HepG2 (cell line): ENCODE data around the gene GPR61. TPM values are rescaled to one million over a fixed set of nuclear protein-coding genes. Genes with fewer than 3 reads are reported as not detected.

Source experiments
- ATAC-seq: fragments of 200-7000 bp; cut with Tn5 transposase; 3 replicates; pipeline ENCODE4 v1.9.1; 2020; ENCODE audit warnings: mild to moderate bottlenecking, moderate library complexity
- BruUV-seq: library from RNA; stranded (reverse); fragments of 400-500 nt; replicated peaks from 2 replicates; lab custom pipeline; 2021; lab: Mats Ljungman, UMichigan
- CTCF ChIA-PET: fragments of 300-600 bp; formaldehyde crosslinking; extraction: SDS; loops from one replicate; lab custom pipeline; 2021; ENCODE audit warnings: low total read pairs, inconsistent platforms, low intra/inter-chr PET ratio; lab: Yijun Ruan, JAX
- POLR2A ChIA-PET: fragments of 350-600 bp; sonication (Branson Sonifier 250); formaldehyde crosslinking; loops from one replicate; lab custom pipeline; 2020; ENCODE audit warnings: antibody characterized with exemption, inconsistent platforms; lab: Yijun Ruan, JAX
- DNase-seq: peaks from one replicate; pipeline ENCODE4 v3.0.0-alpha.2; 2015; ENCODE audit warnings: low spot score
- FAIRE-seq: peaks from 3 replicates; lab custom pipeline; 2011; peaks lifted over from hg19 to GRCh38; lab: Jason Lieb, UNC
- H2AFZ ChIP-seq: one replicate; pipeline ENCODE4 v1.6.1; 2011; ENCODE audit warnings: low read length, inconsistent platforms
- H3K27ac ChIP-seq: fragments of 300-600 bp; 3 replicates; pipeline ENCODE4 v1.8.0; 2011; ENCODE audit warnings: mixed run types, mild to moderate bottlenecking, mixed read lengths, low read length, inconsistent platforms; ENCODE audit not compliant: insufficient read depth; ENCODE audit errors: extremely low read length
- H3K27me3 ChIP-seq, 2 experiments: fragments of 200-600 bp in 1 of 2; 2 replicates in 1 of 2; 3 replicates in 1 of 2; pipeline versions ENCODE4 v1.6.0 to v1.8.0; 2011; ENCODE audit warnings: low read length in 2 of 2, mild to moderate bottlenecking in 2 of 2, moderate library complexity in 2 of 2, inconsistent platforms in 1 of 2; ENCODE audit not compliant: insufficient read depth in 2 of 2, control insufficient read depth in 1 of 2
- H3K36me3 ChIP-seq, 2 experiments: fragments of 200-600 bp in 1 of 2; replicated peaks in 1 of 2; 2 replicates in 1 of 2; 3 replicates in 1 of 2; pipeline versions ENCODE4 v1.5.1 to v1.8.0; 2011; ENCODE audit warnings: low read length in 2 of 2, inconsistent platforms in 1 of 2; ENCODE audit not compliant: insufficient read depth in 2 of 2, control insufficient read depth in 1 of 2
- H3K4me1 ChIP-seq: 2 replicates; pipeline ENCODE4 v1.5.1; 2012; ENCODE audit warnings: low read length, inconsistent platforms; ENCODE audit not compliant: insufficient read depth
- H3K4me2 ChIP-seq: 2 replicates; pipeline ENCODE4 v1.6.0; 2011; ENCODE audit warnings: low read depth, low read length, inconsistent platforms
- H3K4me3 ChIP-seq, 3 experiments: fragments of 200-600 bp in 1 of 3; sonication (generic), shearing (Covaris generic) in 1 of 3; replicated peaks in 1 of 3; 2 replicates each; pipeline ENCODE4 v1.5.1; 2011 to 2016; ENCODE audit warnings: low read length in 3 of 3, inconsistent platforms in 2 of 3, low read depth in 2 of 3, mild to moderate bottlenecking in 2 of 3, control low read depth in 1 of 3, mixed read lengths in 1 of 3; ENCODE audit not compliant: insufficient read depth in 1 of 3
- H3K79me2 ChIP-seq: one replicate; pipeline ENCODE4 v1.6.1; 2011; ENCODE audit warnings: low read length, inconsistent platforms; ENCODE audit not compliant: insufficient read depth
- H3K9ac ChIP-seq: 2 replicates; pipeline ENCODE4 v1.6.0; 2011; ENCODE audit warnings: mild to moderate bottlenecking, low read depth, low read length, inconsistent platforms; ENCODE audit not compliant: insufficient read depth
- H3K9me3 ChIP-seq: 2 replicates; pipeline ENCODE4 v1.5.1; 2012; ENCODE audit warnings: mild to moderate bottlenecking, low read length
- H4K20me1 ChIP-seq: 2 replicates; pipeline ENCODE4 v1.6.0; 2011; ENCODE audit warnings: inconsistent platforms, mild to moderate bottlenecking, low read length, moderate library complexity; ENCODE audit not compliant: insufficient read depth
- KDM2A ChIP-seq: sonication (generic); formaldehyde crosslinking; IDR thresholded peaks from 2 replicates; pipeline ENCODE4 v1.4.0; 2020; ENCODE audit warnings: low read depth, missing genetic modification reagents, borderline replicate concordance
- MED1 ChIP-seq: sonication (generic); formaldehyde crosslinking; IDR thresholded peaks from 2 replicates; pipeline ENCODE4 v1.4.0; 2020; ENCODE audit warnings: missing genetic modification reagents
- POLR2G ChIP-seq: fragments of 200-400 bp; formaldehyde crosslinking; IDR thresholded peaks from 2 replicates; pipeline ENCODE4 v1.6.1; 2018; ENCODE audit warnings: mild to moderate bottlenecking, low read depth, low read length, moderate library complexity
- ZIK1 ChIP-seq: sonication (generic); formaldehyde crosslinking; IDR thresholded peaks from 2 replicates; pipeline ENCODE4 v1.5.0; 2020; ENCODE audit warnings: mild to moderate bottlenecking, low read depth, missing genetic modification reagents, borderline replicate concordance
- ZNF234 ChIP-seq: sonication (generic); formaldehyde crosslinking; conservative IDR thresholded peaks from 2 replicates; pipeline ENCODE4 v1.5.1; 2020; ENCODE audit warnings: mild to moderate bottlenecking, missing genetic modification reagents
- ZNF326 ChIP-seq: sonication (generic); formaldehyde crosslinking; IDR thresholded peaks from 2 replicates; pipeline ENCODE4 v1.4.0; 2020; ENCODE audit warnings: missing genetic modification reagents, borderline replicate concordance
- ZNF430 ChIP-seq: sonication (generic); formaldehyde crosslinking; IDR thresholded peaks from 2 replicates; pipeline ENCODE4 v1.9.0; 2021; ENCODE audit warnings: mild to moderate bottlenecking, missing genetic modification reagents
- WGBS: methylation state at CpG from one replicate; pipeline ENCODE4 v1.1.6; 2017; ENCODE audit warnings: low lambda C conversion rate; 5-methylcytosine and 5-hydroxymethylcytosine counted together
- in situ Hi-C: cut with HindIII; loops from 2 replicates; pipeline ENCODE4 v1.10.0; 2017; ENCODE audit warnings: low pct_unique_long_range_greater_than_20kb; ENCODE audit not compliant: extremely low pct_ligation_motif_present
- intact Hi-C: fragments of 100-400 bp; cut with micrococcal nuclease; formaldehyde crosslinking; loops from one replicate; pipeline ENCODE4 v1.10.0; 2022; ENCODE audit not compliant: unreplicated experiment
- polyA plus RNA-seq, 8 experiments: library from polyadenylated mRNA; depleted of rRNA in 3 of 8; stranded (reverse) in 7 of 8; unstranded in 1 of 8; fragments of >200 nt; fragmentation: Illumina TruSeq in 4 of 8; extraction: Trizol in 4 of 8; gene quantifications; 2 replicates each; pipeline versions ENCODE4 v1.2.1 to v1.2.3, GENCODE V29; 2011 to 2016; ENCODE audit warnings: low read depth in 4 of 8, missing spikeins in 1 of 8, mixed read lengths in 1 of 8; ENCODE audit not compliant: insufficient read depth in 1 of 8
- total RNA-seq, 5 experiments: library from RNA; depleted of rRNA; stranded (reverse); fragments of >200 nt; fragmentation: Illumina TruSeq; extraction: Trizol; gene quantifications; 2 replicates each; pipeline ENCODE4 v1.2.3, GENCODE V29; 2016; ENCODE audit warnings: low read depth in 1 of 5
- TF ChIP-seq, protein P1 (sequence below): sonication (generic); formaldehyde crosslinking; IDR thresholded peaks from 2 replicates; pipeline ENCODE4 v1.9.0; 2022; ENCODE audit warnings: missing genetic modification reagents, mild to moderate bottlenecking, borderline replicate concordance
- TF ChIP-seq, protein P2 (sequence below): sonication (generic); formaldehyde crosslinking; IDR thresholded peaks from 2 replicates; pipeline ENCODE4 v1.5.0; 2020; ENCODE audit warnings: missing genetic modification reagents, mild to moderate bottlenecking, borderline replicate concordance
- TF ChIP-seq, protein P3 (sequence below): sonication (generic); formaldehyde crosslinking; IDR thresholded peaks from 2 replicates; pipeline ENCODE4 v1.4.0; 2020; ENCODE audit warnings: missing genetic modification reagents
- TF ChIP-seq, protein P4 (sequence below): sonication (generic); formaldehyde crosslinking; IDR thresholded peaks from 2 replicates; pipeline ENCODE4 v1.4.0; 2020; ENCODE audit warnings: missing genetic modification reagents, mild to moderate bottlenecking, borderline replicate concordance

The GPR61 gene
- total and polyA plus RNA-seq, 2 of the 13 experiments (the other 11 are each of a cell fraction or from before 2014, with no cell fraction given) = not detected

DNA sequence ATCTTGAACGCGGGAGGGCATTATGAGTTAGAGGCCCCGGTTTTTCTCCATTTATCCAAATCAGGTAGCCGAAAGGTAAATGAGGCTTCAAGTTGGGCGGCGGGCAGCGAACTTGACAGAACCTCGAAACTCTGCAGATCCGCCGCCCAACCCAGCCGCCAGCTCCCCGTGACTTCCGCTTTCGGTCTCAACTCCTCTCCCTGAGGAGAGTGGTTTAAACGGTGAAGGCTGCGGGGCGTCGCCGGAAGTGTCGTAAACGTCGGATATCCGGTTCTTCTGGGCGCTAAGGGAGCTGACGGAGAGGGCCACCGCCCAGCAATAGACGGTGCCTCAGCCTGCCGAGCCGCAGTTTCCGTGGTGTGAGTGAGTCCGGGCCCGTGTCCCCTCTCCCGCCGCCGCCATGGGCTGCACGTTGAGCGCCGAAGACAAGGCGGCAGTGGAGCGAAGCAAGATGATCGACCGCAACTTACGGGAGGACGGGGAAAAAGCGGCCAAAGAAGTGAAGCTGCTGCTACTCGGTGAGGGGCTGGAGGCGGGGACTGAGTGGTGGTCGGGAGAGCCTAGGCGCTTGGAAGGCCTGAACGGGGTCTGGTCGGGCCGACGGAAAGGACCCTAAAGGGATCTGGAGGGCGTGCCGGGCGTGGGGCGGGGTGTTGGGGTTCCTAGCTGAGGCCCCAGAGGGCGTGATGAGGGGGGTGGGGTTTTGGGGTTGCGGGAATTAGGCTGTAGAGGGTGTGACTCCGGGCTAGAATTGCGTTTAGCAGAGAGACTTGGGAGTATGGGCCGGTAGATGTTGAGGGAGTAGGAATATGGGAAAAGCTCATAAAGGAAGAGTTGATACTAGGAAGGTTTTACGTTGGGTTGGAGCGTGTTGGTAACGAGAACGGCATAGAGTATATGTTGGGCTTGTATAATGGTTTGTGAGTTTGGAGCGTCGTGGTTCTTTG, 8.9 kb downstream of the GPR61 start, which contains the start of gene GNAI3:
Gene GNAI3, plus strand, starts transcription at position 295 of the 947 bp plus-strand sequence. Its CDS starts 106 bp downstream, at position 401.
- Histone ChIP-seq H3K79me2 (peaks cover 64% of the 10 kb centered on the region), H3K4me1 (peaks cover 61% of the 10 kb centered on the region), H4K20me1 (peaks cover 21% of the 10 kb centered on the region; the same call in 1 of the 2 replicates), H3K36me3 (no peaks in the 10 kb centered on the region), H3K9ac (peak within 1 kb of the TSS; percentile 82), H3K4me3 (peak within 1 kb of the TSS; percentile 83 to 96 (median 93)), H2AFZ (no peak within 1 kb of the TSS), H3K4me2 (peak within 1 kb of the TSS; percentile 97), H3K9me3 (no peaks in the 10 kb centered on the region), H3K27me3 (no peaks in the 10 kb centered on the region; a peak in 2 of 5 replicates), H3K27ac (peak within 1 kb of the TSS; percentile 72)
- intact Hi-C loops = loop anchor here (1.0 to 10.0 kb wide), 3 partner anchors 39 to 436 kb away; partner anchors contain the start of genes AHCYL1, AMPD2 and GNAT2
- WGBS = under 1% methylated on average over 58 of the region's 68 CpGs
- DNase-seq (peak; percentile 94), FAIRE-seq (peak; percentile 64), ATAC-seq (peak; percentile 98)
- ChIA-PET CTCF (interaction anchor here (3.6 kb wide), 1 partner anchor 95 kb away, joined by 12 read pairs; no protein-coding TSS in a partner anchor), POLR2A (interaction anchor here (0.7 to 2.7 kb wide), 30 partner anchors 9 to 486 kb away, joined by 3 to 36 read pairs (median 6); partner anchors contain the start of genes AHCYL1, AMIGO1, AMPD2 and EPS8L3)
- in situ Hi-C loops = loop anchor here (5.0 to 10.0 kb wide), 3 partner anchors 74 to 224 kb away; partner anchors contain the start of gene GSTM5
- no TSS peak for BruUV-seq
- TF ChIP-seq ZNF326 (CRISPR knock-in tag) (no peak), KDM2A (peak; percentile 84), MED1 (CRISPR knock-in tag) (peak; percentile 51), POLR2G (peak; percentile 98), ZNF430 (CRISPR knock-in tag) (peak; percentile 41; the same call in 1 of the 2 replicates), ZNF234 (CRISPR knock-in tag) (no peak; the same call in 1 of the 2 replicates), ZIK1 (CRISPR knock-in tag) (0 out of 2 replicates have a peak, but pooled peaks have one; percentile 28)
- TF ChIP-seq, protein P1, sequence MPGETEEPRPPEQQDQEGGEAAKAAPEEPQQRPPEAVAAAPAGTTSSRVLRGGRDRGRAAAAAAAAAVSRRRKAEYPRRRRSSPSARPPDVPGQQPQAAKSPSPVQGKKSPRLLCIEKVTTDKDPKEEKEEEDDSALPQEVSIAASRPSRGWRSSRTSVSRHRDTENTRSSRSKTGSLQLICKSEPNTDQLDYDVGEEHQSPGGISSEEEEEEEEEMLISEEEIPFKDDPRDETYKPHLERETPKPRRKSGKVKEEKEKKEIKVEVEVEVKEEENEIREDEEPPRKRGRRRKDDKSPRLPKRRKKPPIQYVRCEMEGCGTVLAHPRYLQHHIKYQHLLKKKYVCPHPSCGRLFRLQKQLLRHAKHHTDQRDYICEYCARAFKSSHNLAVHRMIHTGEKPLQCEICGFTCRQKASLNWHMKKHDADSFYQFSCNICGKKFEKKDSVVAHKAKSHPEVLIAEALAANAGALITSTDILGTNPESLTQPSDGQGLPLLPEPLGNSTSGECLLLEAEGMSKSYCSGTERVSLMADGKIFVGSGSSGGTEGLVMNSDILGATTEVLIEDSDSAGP = peak; percentile 91
- TF ChIP-seq, protein P2, sequence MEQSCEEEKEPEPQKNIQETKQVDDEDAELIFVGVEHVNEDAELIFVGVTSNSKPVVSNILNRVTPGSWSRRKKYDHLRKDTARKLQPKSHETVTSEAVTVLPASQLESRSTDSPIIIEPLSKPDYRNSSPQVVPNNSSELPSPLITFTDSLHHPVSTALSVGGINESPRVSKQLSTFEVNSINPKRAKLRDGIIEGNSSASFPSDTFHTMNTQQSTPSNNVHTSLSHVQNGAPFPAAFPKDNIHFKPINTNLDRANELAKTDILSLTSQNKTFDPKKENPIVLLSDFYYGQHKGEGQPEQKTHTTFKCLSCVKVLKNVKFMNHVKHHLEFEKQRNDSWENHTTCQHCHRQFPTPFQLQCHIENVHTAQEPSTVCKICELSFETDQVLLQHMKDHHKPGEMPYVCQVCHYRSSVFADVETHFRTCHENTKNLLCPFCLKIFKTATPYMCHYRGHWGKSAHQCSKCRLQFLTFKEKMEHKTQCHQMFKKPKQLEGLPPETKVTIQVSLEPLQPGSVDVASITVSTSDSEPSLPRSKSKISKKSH (CRISPR knock-in tag) = peak; percentile 51
- TF ChIP-seq, protein P3, sequence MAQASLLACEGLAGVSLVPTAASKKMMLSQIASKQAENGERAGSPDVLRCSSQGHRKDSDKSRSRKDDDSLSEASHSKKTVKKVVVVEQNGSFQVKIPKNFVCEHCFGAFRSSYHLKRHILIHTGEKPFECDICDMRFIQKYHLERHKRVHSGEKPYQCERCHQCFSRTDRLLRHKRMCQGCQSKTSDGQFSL (CRISPR knock-in tag) = no peak
- TF ChIP-seq, protein P4, sequence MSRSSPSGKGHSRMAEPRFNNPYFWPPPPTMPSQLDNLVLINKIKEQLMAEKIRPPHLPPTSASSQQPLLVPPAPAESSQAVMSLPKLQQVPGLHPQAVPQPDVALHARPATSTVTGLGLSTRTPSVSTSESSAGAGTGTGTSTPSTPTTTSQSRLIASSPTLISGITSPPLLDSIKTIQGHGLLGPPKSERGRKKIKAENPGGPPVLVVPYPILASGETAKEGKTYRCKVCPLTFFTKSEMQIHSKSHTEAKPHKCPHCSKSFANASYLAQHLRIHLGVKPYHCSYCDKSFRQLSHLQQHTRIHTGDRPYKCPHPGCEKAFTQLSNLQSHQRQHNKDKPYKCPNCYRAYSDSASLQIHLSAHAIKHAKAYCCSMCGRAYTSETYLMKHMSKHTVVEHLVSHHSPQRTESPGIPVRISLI (CRISPR knock-in tag) = peak; percentile 36; the same call in 1 of the 2 replicates
